Transverse colon (tissue), 3 donors: ENCODE data around the gene LAMB1.

Experiments
- EP300 ChIP-seq: sonication (generic); formaldehyde crosslinking; IDR thresholded peaks from one replicate; pipeline ENCODE4 v1.6.1; 2017; ENCODE audit warnings: antibody characterized with exemption, low read depth
- TF ChIP-seq, protein P1 (sequence below), 5 experiments: fragments of 200-600 bp in 3 of 5; fragments of 450-650 bp in 2 of 5; sonication (generic) in 3 of 5; IDR thresholded peaks; 1 replicate in 2 of 5; 2 replicates in 3 of 5; pipeline ENCODE4 v1.5.1; 2016 to 2017; ENCODE audit warnings: antibody characterized with exemption in 5 of 5, inconsistent platforms in 3 of 5, mild to moderate bottlenecking in 2 of 5, moderate library complexity in 1 of 5

DNA sequence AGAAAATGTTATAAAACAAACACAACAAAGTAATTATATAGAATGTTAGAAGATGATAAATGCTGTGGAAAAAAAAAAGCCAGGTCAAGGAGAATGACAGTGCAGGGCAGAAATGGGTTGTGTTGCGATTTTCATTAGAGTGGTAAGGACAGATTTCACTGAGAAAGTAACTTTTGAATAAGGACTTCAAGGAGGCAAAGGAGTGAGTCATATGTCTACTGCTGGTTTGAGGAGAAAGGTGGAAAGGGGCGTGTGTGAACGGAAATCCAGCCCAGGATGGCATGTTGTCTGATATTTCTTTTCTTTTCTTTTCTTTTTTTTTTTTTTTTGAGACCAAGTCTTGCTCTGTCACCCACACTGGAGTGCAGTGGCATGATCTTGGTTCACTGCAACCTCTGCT lies 124.3 kb downstream of the LAMB1 start:
- TF ChIP-seq, protein P1, sequence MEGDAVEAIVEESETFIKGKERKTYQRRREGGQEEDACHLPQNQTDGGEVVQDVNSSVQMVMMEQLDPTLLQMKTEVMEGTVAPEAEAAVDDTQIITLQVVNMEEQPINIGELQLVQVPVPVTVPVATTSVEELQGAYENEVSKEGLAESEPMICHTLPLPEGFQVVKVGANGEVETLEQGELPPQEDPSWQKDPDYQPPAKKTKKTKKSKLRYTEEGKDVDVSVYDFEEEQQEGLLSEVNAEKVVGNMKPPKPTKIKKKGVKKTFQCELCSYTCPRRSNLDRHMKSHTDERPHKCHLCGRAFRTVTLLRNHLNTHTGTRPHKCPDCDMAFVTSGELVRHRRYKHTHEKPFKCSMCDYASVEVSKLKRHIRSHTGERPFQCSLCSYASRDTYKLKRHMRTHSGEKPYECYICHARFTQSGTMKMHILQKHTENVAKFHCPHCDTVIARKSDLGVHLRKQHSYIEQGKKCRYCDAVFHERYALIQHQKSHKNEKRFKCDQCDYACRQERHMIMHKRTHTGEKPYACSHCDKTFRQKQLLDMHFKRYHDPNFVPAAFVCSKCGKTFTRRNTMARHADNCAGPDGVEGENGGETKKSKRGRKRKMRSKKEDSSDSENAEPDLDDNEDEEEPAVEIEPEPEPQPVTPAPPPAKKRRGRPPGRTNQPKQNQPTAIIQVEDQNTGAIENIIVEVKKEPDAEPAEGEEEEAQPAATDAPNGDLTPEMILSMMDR (IDR thresholded peaks at IDR 0.05), result no peak
- TF ChIP-seq EP300, result no peak
